Measurements from ENCODE around the gene PRDX2. TPM values are rescaled to one million over a fixed set of nuclear protein-coding genes. Genes with fewer than 3 reads are reported as not detected.

The PRDX2 gene
- total RNA-seq, 4 donors from 2014 or later = 124 to 217 (median 135) TPM

GRCh38 chr19:12806242-12807081 lies 4.9 kb upstream of the PRDX2 start, which contains the start of gene RNASEH2A:
Gene RNASEH2A, plus strand, starts transcription at chr19:12806584. Its CDS starts 90 bp downstream, at chr19:12806674.
- TF ChIP-seq CTCF (IDR thresholded peaks at IDR 0.05; ENCODE audit: low read depth) = no peak

GRCh38 chr19:12804051-12804450 lies 2.5 kb upstream of the PRDX2 start:
- TF ChIP-seq CTCF (IDR thresholded peaks at IDR 0.05; ENCODE audit: low read depth) = no peak

GRCh38 chr19:12802267-12803106 lies 887 bp upstream of the PRDX2 start:
- TF ChIP-seq CTCF (IDR thresholded peaks at IDR 0.05; ENCODE audit: low read depth) = no peak

GRCh38 chr19:12800923-12801465 lies 606 bp downstream of the PRDX2 start:
- no peak for TF ChIP-seq CTCF (IDR thresholded peaks at IDR 0.05; ENCODE audit: low read depth)

GRCh38 chr19:12800466-12800770 lies 1.2 kb downstream of the PRDX2 start:
- no peak for TF ChIP-seq CTCF (IDR thresholded peaks at IDR 0.05; ENCODE audit: low read depth)

GRCh38 chr19:12799742-12800465 lies 1.7 kb downstream of the PRDX2 start:
- no peak for TF ChIP-seq CTCF (IDR thresholded peaks at IDR 0.05; ENCODE audit: low read depth)

Data from subcutaneous adipose tissue (tissue), 4 donors.